ENCODE data around the gene TULP4.
"Not testable (repeated sequence)": the region's sequence is repeated elsewhere in the genome, so short reads cannot be mapped to it uniquely, and the experiment has no call there.

The TULP4 gene

DNA sequence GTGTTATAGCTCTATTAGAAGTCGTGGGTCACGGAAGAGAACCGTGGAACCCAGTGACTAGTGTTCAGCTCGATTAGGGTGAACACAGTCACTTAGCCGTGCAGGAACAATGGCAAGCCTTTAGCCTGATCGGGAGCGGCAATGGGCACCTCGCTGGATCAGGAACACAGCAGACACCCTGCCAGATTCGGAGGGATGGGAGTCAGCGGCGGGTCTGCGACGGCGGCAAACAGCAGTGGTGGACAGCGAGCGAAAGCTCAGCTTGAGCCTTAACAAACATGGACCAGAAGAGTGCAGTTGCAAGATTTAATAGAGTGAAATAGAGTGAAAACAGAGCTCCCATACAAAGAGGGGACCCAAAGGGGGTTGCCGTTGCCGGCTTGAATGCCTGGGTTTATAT lies 157.8 kb downstream of the TULP4 start:
- DNase-seq = not testable (repeated sequence)

DNA sequence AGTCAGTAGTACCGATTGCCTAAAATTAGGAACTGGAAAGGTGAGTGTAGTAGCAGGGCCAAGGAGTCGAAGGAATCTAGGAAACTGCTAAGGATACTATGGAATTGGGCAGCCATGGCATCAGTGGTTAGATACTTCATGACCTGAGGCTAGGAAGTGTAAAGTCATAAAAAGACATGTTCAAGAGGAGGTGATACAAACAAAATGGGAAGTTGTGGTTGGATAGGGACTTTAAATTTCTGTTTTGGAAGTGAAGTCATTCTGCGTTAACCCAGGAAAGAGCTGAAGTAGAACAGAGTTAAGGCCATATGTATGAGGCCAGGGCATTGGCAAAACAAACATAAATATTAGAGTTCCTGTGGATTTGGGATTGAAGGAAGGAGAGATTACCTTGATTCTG lies 159.1 kb downstream of the TULP4 start:
- no peak for DNase-seq

DNA sequence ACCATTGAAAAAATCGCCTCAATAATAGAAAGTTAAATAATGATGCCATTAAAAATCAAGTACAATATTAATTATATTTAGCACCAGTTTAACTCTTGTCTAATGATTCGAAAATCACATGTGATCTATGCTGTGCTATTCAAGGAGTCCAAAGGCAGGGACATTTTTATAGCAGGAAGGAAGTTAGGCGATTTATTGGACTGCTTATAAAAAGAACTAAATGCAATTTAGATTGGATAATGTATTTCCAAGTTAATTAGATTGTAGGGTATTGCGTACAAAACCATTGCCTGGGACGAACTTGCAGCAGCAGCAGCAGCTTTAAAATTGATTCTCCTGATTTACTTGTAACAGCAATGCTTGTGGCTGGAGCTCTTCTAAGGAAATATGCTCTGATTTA lies 160.2 kb downstream of the TULP4 start:
- DNase-seq = no peak

DNA sequence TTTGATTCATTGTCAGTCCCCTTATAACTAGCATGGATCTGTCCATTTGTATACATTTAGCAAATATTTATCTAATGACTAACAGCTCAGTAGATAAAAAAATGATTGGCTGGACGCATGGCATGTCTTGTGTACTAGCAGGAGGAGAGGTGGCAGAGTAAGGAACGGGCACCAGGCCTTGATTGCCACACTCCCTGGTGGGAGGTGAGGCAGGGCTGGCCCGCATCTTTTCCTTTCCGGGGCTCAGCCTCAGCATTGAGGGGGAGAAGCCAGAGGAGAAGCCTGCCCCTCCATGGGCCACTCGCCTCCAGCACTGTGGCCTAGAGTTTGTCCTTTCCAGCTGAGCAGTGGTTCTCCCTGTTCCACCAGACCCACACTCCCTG lies 162.7 kb downstream of the TULP4 start:
- no peak for DNase-seq

DNA sequence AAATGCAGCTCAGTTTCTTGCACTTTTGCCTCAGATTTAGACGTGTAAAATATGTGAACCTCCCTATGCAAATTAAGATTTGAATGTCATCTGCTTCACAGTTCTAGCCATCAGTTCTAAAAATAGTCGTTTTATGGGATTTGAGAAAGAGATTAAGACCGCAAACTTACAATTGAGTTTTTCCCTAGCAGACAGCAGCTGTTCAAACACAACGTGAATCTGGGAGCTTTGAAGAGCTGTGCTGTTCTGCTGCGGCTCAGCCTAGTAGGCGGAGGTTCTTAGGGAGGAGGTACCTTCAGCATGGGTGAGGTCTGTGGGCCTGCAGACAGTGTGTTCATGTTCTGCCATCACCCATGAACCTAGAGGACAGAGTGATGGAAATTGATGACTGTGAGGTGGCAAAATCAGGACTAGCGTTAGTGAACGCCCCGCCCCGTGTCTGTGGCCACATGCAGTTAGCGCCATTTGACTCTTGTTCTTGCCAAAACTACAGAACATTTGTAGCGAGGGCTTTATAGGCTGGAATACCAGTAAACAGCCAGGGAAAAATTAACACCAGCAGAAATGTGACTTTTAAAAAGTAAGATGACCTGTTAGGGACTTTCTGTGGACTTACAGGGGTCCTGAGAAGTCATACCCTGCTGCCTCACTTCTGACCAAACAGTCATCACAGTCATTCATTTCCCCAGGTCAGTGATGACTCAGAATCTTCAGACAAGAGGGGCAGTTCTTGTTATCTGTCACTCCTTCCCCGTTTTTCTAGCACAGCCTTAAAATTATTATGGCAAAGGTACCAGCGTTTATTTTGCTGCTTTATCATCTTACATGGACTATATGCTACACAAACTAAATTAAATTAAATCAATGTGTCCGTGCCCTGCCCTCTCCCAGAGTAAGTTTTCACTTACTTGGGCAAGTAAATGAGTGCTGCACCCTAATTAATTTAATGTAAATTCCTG lies 163.4 kb downstream of the TULP4 start:
- peak; percentile 31 for DNase-seq

DNA sequence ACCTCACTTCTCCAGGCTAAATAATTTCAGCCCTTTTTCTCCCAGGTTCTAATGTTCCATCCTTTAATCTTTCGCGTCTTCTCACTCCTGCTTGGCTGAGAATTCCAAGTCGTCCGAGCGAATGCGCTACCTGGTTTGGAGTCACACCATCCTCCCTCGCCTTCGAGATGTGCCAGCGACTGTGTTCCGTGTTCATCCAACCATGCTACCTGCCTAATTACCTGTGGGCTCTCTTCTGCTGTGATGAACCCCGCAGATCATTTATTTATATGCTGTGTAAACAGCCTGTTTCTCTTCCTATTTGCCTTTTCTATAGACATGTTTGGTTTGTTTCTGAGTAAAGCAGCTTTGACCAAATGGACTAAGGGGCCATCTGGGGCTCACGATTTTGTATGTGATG lies 164.1 kb downstream of the TULP4 start:
- no peak for DNase-seq

DNA sequence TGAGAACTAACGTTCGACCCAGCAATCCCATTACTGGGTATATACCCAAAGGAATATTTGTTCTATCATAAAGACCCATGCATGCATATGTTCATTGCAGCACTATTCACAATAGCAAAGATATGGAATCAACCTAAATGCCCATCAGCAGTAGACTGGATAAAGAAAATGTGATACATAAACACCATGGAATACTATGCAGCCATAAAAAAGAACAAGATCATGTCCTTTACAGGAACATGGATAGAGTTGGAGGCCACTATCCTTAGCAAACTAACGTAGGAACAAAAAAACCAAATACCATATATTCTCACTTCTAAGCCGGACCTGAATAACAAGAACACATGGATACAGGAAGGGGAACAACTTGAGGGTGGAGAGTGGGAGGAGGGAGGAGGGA lies 165.5 kb downstream of the TULP4 start:
- not testable (repeated sequence) for DNase-seq

DNA sequence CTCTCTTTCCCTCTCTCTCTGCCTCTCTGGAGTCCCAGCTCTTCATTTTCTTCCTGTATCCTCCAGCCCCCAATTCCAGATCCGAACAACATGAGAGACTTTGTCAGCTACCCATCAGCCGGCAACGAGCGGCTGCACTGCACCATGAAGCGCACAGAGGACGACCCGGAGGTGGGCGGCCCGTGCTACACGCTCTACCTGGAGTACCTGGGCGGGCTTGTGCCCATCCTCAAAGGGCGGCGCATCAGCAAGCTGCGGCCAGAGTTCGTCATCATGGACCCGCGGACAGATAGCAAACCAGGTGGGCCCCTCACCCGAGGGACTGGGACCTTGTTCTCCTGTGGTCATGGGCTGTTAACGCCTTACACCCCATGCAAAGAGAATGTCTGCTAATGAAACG lies 168.7 kb downstream of the TULP4 start:
- DNase-seq = no peak

DNA sequence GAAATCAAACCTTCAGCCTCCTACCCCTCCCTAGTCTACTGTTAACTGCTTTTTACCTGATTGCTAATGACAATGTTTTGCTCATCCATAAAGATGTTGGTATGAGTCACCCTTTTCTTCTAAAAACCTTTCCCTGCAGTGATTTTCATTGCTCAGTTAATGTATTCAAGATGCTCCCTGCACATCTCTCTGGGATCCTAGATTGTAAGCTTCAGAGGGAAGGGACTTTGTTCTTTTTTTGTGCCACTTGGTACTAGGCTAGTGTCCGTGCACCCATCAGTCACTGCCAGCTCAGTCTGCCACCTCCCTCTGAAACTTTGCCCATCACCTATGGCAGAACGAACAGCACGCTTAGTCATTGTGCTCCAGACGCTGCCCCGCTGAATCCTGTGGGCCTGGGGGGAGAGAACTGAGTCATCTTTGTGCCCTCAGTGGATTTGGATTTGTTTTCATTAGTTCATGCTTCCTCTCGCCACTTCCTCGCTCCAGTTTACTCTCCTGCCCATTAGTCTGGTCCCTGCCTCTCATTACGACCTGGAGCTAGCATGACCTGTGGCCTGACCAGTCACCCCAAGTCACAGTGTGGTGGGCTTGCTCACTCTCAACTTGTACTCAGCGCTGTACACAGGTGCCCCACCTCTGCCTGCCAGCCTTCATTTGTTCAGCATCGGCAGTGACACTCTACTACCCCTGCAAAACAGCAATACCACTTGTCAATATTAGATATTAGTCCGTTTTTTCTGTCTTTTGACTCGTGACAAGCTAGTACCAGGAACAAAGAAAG lies 169.6 kb downstream of the TULP4 start:
- no peak for DNase-seq

DNA sequence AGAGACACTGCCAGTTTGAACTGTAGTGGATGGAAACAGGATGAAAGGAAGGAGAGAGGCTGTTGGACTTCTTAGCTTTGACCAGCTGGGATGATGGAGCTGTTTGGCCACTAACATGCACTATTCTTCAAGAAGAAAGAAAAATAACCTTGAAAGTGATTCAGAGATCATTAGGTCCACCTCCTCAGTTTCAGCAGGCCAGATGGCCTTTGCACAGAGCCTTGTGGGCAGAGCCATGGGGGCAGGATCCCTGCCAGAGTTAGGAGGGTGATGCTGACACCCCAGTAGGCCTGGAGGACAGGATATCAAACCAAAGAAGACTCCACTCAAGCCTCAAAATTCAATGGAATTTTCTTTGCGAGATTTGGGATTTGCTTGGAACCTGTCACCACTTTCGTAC lies 173.2 kb downstream of the TULP4 start:
- DNase-seq = no peak

DNA sequence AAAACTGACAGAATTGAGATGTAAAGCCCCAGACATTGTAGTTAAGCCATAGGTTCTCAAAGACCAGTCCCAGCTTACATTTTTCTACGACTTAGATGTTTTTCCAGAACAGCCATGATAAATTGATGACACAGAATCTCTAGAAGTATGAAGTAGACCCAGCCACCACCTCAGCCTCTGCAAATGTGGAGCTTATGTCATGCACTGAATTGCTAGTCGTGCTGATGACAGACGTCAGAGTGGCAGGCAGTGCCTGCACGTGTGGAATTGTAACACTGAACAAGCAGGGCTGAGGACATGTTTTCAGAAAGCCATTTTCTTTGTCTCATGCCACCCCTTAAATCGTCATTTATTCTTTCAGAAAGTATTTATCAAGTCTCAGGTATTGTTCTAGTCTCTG lies 175.2 kb downstream of the TULP4 start:
- DNase-seq = no peak

DNA sequence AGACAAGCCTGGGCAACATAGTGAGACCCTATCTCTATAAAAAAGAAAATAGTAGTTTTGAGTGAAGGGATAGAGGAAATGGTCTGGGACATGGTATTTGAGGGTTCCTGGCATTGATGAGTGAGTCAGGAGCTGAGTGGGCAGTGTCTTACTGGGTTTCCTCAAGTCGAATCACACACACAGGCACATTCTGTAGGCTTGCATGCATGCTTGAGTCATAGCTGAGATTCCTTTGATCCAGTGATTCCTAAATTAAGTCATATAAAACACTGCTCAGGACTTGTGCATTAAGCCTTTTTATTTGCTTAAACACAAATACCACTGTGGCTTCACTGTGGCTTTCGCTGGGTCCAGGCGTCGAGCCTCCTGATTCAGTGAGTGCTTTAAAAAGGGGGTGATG lies 175.8 kb downstream of the TULP4 start:
- DNase-seq = no peak

DNA sequence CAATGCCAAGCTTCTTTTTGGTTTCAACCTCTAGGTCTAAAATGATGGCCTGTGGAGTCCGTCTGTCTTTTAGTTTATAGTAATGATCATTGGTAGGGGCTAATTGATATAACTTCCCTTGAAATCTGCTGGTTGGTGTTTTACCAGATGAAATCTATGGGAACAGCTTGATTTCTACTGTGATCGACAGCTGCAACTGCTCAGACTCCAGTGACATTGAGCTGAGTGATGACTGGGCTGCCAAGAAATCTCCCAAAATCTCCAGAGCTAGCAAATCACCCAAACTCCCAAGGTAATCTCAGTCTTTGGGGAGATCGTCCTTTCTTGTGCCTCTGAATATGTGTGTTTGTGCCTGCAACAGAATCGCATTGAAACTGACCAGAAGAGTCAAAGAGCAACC lies 177.2 kb downstream of the TULP4 start:
- no peak for DNase-seq

DNA sequence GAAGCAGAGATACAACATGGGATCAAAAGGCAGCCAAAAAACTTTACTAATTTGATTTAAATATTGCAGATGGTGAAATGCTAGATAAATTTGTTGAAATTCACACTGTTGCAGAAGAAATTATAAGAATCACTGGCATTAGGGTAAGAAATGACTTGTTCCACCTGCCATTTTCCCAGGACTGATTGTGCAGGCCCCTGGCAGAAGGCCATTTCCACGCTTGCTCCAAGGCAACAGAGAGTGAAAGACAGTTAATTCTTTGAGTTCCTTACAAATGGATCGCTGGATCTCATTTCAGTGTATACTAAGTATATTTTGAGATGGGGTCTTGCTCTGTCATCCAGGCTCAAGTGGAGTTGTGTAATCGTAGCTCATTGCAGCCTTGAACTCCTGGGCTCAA lies 180.6 kb downstream of the TULP4 start:
- DNase-seq = no peak

DNA sequence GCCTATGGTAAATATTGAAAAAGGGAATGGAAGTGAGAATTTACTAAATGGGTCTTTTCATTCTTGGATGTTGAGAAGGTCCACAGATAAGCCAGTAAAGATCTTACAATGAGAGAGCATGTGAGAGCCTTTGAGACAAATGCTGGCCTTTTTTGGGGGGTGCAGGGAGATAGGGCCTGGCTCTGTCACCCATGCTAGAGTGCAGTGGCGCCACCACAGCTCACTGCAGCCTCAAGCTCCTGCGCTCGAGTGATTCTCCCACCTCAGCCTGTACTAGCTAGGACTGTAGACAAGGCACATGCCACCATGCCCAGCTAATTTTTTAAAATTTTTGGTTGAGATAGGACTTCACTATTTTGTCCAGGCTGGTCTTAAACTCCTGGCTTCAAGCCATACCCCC lies 184.4 kb downstream of the TULP4 start:
- no peak for DNase-seq

DNA sequence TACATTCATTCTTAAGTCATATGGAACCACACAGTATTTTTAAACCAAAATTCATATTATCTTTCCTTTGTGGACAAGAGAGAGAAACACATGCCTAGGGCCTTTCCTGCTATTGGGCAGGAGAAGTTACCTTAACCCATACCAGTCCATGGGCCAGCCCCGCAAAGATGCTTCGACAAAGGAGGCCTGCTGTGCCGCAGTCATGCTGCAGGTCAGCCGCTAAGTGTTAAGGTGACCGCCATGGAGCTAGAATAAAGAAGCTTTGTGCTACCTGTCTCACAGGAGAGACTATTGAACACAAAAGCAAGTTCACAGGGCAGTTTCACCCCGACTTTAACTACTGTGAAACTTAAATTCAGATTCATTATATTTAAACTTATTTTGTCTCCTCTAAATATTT lies 185.4 kb downstream of the TULP4 start:
- DNase-seq = no peak

DNA sequence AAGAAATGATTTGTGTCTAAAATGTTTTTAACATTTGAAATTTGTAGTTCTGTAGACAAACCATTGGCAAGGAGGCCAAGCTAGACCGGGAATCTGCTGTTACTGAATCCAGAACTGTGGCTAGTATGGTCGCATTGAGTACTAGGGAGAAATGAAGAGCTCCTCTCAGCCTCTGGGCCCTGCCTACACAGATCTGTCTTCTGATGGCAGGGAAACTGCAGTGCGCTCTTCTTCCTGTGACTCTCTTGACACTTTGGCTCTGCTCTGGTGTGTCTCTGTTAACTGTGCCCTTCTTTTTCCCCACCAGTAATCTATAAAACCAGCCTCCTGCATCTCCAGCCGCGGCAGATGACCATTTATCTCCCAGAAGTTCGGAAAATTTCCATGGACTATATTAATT lies 186.1 kb downstream of the TULP4 start:
- no peak for DNase-seq

DNA sequence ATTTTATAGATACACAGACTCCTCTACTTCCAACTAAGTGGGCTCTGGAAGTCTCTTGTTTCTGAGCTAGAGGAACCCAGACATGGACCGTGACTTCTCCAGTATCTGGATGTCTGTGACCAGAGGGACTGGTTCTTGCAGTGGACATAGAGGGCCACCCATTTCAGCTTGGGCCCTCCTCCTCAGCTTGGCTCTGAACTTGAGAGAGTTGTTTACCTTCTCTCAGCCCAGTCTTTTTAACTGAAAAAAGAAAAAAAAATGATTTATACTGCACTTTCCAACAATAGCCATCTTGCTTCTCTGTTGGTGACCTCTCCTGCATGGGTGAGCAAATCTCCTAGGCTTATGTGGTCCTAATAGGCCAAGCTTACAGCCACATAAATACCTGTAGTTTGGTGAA lies 187.3 kb downstream of the TULP4 start:
- DNase-seq = no peak

DNA sequence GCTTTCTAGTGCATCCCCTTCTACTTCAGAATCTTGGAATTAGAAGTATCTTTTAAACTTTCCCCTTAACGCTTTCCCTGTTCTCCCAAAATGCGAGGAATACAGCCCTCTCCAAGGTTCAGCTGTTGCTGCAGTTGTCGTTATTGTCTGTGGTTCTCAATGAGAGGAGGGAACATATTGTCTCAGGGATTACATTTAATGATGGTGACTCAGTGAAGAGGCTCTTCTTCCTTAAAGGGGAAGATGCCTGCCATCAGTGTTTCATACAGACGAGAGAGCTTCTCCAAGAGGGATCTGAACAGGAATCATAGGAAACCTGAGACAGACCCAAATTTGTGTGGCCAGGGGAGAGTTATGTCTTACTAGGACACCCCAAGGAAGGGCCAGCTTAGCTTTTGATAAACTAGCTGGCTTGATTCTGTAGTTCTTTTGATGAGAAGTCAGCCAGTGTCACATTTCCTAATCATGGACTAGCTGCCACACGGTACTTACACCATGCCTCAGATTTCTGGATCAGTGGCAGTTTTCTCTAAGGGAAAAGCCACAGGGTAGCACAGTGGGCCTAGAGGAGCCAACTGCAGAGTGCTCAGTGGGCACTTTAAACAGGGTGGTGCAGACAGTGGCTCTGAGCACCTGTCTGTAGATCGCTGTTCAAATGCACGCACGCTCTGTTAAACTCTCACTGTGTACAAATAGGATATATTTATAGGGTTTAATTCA lies 187.9 kb downstream of the TULP4 start:
- DNase-seq = no peak

DNA sequence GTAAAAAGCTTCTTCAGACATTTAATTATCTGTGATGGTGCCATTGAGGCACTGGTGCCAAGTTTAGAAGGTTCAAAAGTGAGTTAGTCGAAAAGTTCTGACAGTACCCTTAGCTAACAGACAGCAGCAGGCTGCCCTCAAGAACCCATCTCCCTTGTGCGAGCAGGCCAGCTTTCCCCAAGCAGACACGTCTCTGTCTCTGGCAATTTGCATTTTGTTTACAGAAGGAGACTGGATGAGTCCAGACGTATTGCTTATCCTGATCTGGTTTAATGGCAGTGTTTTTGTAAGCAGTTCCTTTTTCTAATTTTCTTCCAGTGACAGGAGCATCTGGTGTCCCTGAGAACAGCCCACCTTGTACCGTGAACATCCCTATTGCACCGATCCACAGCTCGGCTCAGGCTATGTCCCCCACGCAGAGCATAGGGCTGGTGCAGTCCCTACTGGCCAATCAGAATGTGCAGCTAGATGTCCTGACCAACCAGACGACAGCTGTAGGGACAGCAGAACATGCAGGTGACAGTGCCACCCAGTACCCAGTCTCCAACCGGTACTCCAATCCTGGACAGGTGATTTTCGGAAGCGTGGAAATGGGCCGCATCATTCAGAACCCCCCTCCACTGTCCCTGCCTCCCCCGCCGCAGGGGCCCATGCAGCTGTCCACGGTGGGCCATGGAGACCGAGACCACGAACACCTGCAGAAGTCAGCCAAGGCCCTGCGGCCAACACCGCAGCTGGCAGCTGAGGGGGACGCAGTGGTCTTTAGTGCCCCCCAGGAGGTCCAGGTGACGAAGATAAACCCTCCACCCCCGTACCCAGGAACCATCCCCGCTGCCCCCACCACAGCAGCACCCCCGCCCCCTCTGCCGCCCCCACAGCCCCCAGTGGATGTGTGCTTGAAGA lies 189.3 kb downstream of the TULP4 start:
- no peak for DNase-seq

DNA sequence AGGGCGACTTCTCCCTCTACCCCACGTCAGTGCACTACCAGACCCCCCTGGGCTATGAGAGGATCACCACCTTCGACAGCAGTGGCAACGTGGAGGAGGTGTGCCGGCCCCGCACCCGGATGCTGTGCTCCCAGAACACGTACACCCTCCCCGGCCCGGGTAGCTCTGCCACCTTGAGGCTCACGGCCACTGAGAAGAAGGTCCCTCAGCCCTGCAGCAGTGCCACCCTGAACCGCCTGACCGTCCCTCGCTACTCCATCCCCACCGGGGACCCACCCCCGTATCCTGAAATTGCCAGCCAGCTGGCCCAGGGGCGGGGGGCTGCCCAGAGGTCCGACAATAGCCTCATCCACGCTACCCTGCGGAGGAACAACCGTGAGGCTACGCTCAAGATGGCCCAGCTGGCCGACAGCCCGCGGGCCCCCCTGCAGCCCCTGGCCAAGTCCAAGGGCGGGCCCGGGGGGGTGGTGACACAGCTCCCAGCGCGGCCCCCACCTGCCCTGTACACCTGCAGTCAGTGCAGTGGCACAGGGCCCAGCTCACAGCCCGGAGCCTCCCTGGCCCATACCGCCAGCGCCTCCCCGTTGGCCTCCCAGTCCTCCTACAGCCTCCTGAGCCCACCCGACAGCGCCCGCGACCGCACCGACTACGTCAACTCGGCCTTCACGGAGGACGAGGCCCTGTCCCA lies 190.1 kb downstream of the TULP4 start:
- DNase-seq = no peak

Data from right kidney (tissue), 1 donor.